ENCODE measurements around the gene ENPP1.

DNA sequence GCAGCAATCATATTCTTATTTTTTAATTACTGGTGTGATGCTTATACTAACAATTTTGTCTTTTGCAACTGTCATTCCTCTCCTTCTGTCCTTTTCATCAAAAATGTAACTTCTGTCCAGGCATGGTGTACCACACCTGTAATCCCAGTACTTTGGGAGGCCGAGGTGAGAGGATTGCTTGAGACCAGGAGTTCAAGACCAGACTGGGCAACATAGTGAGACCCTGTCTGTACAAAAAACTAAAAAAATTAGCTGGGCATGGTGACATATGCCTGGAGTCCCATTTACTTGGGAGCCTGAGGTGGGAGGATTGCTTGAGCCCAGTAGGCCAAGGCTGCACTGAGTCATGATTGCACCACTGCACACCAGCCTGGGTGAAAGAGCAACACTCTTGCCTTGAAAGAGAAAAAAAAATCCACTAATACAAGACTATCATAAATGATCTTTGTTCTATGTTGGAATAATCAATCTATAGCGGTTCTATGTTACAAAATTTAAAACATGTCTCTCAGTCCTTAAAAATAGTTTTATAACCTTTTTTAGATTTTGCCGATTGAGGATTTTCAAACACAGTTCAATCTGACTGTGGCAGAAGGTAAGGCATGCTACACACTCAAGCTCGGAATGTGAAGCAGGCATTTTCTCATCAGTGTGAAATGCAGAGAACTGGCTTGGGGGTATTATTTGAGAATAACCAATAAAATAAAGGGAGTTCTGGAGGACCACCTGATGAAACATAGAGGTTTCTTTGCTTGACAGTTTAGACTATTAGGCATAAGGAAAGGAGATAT, 70.4 kb downstream of the ENPP1 start:
- TF ChIP-seq, protein P1, sequence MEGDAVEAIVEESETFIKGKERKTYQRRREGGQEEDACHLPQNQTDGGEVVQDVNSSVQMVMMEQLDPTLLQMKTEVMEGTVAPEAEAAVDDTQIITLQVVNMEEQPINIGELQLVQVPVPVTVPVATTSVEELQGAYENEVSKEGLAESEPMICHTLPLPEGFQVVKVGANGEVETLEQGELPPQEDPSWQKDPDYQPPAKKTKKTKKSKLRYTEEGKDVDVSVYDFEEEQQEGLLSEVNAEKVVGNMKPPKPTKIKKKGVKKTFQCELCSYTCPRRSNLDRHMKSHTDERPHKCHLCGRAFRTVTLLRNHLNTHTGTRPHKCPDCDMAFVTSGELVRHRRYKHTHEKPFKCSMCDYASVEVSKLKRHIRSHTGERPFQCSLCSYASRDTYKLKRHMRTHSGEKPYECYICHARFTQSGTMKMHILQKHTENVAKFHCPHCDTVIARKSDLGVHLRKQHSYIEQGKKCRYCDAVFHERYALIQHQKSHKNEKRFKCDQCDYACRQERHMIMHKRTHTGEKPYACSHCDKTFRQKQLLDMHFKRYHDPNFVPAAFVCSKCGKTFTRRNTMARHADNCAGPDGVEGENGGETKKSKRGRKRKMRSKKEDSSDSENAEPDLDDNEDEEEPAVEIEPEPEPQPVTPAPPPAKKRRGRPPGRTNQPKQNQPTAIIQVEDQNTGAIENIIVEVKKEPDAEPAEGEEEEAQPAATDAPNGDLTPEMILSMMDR (IDR thresholded peaks at IDR 0.05) = no peak
- no peak for TF ChIP-seq POLR2A (IDR thresholded peaks at IDR 0.05)
- TF ChIP-seq POLR2AphosphoS5 (IDR thresholded peaks at IDR 0.05) = no peak
- TF ChIP-seq EP300 (IDR thresholded peaks at IDR 0.05) = no peak

Measured in upper lobe of left lung (tissue), 4 donors.